Left lung (tissue), 10 donors: ENCODE measurements around the gene PPP3R1. TPM values are rescaled to one million over a fixed set of nuclear protein-coding genes. Genes with fewer than 3 reads are reported as not detected.

ENCODE experiments used
- ATAC-seq: fragments of 200-7000 bp; cut with Tn5 transposase; one replicate; pipeline ENCODE4 v1.9.1; 2020; ENCODE audit warnings: moderate library complexity
- DNase-seq, 4 donors: peaks; one replicate each; pipeline ENCODE4 v3.0.0-alpha.2; 2013 to 2020
- H3K27ac ChIP-seq, 2 donors: fragments of 200-600 bp; sonication (generic) in 1 of 2; one replicate each; pipeline versions ENCODE4 v1.5.0 to v1.8.0; 2020 to 2021
- H3K27me3 ChIP-seq, 2 donors: fragments of 200-600 bp; sonication (generic) in 1 of 2; one replicate each; pipeline versions ENCODE4 v1.5.0 to v1.8.0; 2020 to 2021
- H3K36me3 ChIP-seq, 2 donors: fragments of 200-600 bp; sonication (generic) in 1 of 2; one replicate each; pipeline versions ENCODE4 v1.5.0 to v1.8.0; 2020 to 2021
- H3K4me1 ChIP-seq, 2 donors: fragments of 200-600 bp; one replicate each; pipeline ENCODE4 v1.8.0; 2021
- H3K4me3 ChIP-seq, 2 donors: fragments of 200-600 bp; sonication (generic) in 1 of 2; one replicate each; pipeline versions ENCODE4 v1.5.0 to v1.8.0; 2020 to 2021; ENCODE audit warnings: mild to moderate bottlenecking in 1 of 2
- H3K9me3 ChIP-seq, 2 donors: fragments of 200-600 bp; sonication (generic) in 1 of 2; one replicate each; pipeline versions ENCODE4 v1.5.0 to v1.8.0; 2020 to 2021
- intact Hi-C, 2 donors: fragments of 100-400 bp; cut with DNase I; formaldehyde crosslinking; loops; one replicate each; pipeline versions ENCODE4 v1.11.2 to v1.14.2; 2022
- polyA plus RNA-seq, 6 donors: library from polyadenylated mRNA; unstranded; fragments of 120-200 nt; gene quantifications; one replicate each; pipeline ENCODE4 v1.2.1, GENCODE V29; 2013; ENCODE audit not compliant: insufficient read length in 6 of 6
- total RNA-seq, 2 donors: library from RNA; stranded (reverse); fragmentation: NEBNext Ultra II Directional; extraction: Animal tissue kit (Norgen Biotek cat#: 25700); gene quantifications; one replicate each; pipeline ENCODE4 v1.2.1, GENCODE V29; 2021
- TF ChIP-seq, protein P1 (sequence below), 2 donors: fragments of 200-600 bp; sonication (generic) in 1 of 2; IDR thresholded peaks; one replicate each; pipeline versions ENCODE4 v1.5.0 to v1.8.0; 2021; ENCODE audit warnings: antibody characterized with exemption in 2 of 2
- donor health status: DM: no; HTN: yes; CAD: no.
- donor health status: DM: no; HTN: no; CAD: no.

PPP3R1 gene
- total and polyA plus RNA-seq, 8 donors, result 50.2 to 74.2 (median 66.9) TPM

DNA sequence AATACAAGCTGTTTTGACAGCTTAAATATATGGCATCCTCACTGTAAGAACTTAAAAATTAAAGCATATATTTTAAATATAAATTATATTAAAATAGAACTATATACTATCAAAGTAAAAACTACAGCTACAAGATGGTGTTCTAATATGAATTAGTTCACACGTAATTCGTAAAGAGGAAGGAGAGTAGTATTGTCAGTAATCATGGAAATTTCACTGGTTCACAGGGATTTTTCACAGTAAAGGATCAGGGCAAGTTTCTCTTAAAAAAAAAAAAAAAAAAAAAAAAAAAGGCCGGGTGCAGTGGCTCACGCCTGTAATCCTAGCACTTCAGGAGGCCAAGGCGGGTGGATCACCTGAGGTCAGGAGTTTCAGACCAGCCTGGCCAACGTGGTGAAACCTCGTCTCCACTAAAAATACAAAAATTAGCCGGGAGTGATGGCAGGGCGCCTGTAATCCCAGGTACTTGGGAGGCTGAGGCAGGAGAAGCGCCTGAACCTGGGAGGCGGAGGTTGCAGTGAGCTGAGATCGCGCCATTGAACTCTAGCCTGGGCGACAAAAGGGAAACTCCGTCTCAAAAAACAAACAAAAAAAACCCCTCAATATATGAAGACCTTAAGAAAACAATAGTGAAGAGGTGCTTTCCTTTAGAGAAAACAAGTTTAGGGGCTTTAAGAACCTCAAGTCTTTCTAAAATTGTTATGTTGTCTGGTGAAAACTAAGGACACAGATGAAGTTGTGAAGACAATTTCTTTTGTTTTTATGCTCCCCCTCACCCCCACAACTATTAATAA, 62.1 kb downstream of the PPP3R1 start:
- no peak overlapping the region for H3K27ac ChIP-seq
- TF ChIP-seq, protein P1, sequence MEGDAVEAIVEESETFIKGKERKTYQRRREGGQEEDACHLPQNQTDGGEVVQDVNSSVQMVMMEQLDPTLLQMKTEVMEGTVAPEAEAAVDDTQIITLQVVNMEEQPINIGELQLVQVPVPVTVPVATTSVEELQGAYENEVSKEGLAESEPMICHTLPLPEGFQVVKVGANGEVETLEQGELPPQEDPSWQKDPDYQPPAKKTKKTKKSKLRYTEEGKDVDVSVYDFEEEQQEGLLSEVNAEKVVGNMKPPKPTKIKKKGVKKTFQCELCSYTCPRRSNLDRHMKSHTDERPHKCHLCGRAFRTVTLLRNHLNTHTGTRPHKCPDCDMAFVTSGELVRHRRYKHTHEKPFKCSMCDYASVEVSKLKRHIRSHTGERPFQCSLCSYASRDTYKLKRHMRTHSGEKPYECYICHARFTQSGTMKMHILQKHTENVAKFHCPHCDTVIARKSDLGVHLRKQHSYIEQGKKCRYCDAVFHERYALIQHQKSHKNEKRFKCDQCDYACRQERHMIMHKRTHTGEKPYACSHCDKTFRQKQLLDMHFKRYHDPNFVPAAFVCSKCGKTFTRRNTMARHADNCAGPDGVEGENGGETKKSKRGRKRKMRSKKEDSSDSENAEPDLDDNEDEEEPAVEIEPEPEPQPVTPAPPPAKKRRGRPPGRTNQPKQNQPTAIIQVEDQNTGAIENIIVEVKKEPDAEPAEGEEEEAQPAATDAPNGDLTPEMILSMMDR (IDR thresholded peaks at IDR 0.05), result no peak
- ATAC-seq, result no peak
- no peaks in the 10 kb centered on the region for H3K9me3 ChIP-seq
- H3K4me1 ChIP-seq, result peaks cover 7 to 57% of the 10 kb centered on the region in 2 donors
- DNase-seq, result no peak
- intact Hi-C loops, result loop anchor here in 1 of 2 donors (10.0 kb wide), 1 partner anchor 55 kb away; no protein-coding TSS in a partner anchor
- no peaks in the 10 kb centered on the region for H3K27me3 ChIP-seq
- H3K4me3 ChIP-seq, result no peak overlapping the region
- H3K36me3 ChIP-seq, result peaks cover 0 to 4% of the 10 kb centered on the region in 2 donors

DNA sequence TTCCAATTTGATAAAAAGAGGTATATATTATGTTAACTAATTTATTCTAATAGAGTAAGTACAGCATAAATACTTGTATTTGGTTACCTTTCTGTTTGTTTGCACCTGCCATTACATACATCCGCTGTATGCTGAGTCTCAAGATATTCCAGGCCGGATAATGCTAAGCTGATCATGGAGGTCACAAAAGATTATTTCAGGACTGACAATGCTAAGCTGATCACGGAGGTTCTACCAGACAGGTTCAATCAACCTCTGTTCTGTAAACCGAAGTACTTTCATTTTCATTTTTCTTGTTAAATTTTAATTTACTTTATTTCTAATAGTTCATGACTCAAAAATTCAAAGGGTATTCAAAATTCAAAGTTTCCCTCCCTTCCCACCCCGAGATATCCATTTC, 63.5 kb downstream of the PPP3R1 start:
- DNase-seq (no peak), ATAC-seq (no peak)
- Histone ChIP-seq H3K27ac (no peak overlapping the region), H3K4me3 (no peak overlapping the region), H3K27me3 (no peaks in the 10 kb centered on the region), H3K4me1 (peaks cover 0 to 46% of the 10 kb centered on the region in 2 donors), H3K36me3 (peaks cover 0 to 14% of the 10 kb centered on the region in 2 donors), H3K9me3 (no peaks in the 10 kb centered on the region)
- intact Hi-C loops, result no loop called here
- TF ChIP-seq, protein P1 (IDR thresholded peaks at IDR 0.05), result no peak

DNA sequence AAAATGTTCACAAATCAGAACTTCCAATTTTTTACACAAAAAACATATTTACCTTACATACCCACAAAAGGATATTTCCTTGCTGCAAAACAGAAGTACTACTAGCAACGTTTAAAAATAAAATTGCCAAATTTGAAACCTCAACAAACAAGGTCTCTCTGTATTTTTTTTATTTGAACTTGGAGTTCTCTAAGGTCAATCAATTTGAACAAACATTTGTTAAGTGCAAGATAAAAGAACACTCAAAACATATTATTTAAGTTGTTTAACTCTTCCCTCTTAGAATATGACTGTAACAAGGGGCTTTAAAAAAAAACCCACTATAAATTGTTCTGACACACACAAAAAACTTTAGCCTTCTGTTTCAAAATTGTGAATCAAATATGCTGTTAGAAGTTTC, 65.0 kb downstream of the PPP3R1 start:
- Histone ChIP-seq H3K4me3 (no peak overlapping the region), H3K27ac (no peak overlapping the region), H3K36me3 (peaks cover 0 to 26% of the 10 kb centered on the region in 2 donors), H3K4me1 (peaks cover 0 to 41% of the 10 kb centered on the region in 2 donors), H3K27me3 (no peaks in the 10 kb centered on the region), H3K9me3 (no peaks in the 10 kb centered on the region)
- ATAC-seq (no peak), DNase-seq (no peak)
- TF ChIP-seq, protein P1 (IDR thresholded peaks at IDR 0.05), result no peak
- intact Hi-C loops, result no loop called here

DNA sequence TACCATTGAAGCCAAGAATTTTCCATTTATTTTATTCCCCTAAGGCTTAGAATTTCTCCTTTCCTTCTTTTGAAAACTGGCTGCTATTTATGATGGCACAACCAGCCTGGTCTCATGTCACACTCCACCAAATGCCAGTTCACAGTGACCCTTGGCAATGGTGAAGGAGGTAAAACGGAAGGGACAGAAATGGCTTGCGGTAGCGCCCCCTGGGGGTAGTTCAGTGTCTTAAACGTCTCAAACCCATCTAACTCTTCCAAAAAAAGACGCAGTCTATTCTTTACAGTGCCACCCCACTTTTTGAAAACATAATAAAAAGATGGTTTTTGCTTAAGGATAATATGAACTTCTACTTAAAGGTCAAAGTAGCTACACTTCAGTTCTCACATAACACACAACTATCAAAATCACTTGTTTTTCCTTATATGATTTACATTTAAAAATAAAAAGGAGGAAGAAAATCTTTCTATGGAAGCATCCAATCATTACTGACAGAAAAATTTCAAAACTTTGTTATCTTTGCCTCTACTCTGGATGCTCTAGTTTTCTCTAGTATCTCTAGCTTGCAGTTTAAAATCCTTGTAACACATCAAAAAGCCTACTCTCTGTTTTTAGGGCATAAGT, 66.7 kb downstream of the PPP3R1 start:
- Histone ChIP-seq H3K9me3 (no peaks in the 10 kb centered on the region), H3K27me3 (no peaks in the 10 kb centered on the region), H3K4me3 (no peak overlapping the region), H3K4me1 (peaks cover 0 to 29% of the 10 kb centered on the region in 2 donors), H3K36me3 (peaks cover 0 to 37% of the 10 kb centered on the region in 2 donors), H3K27ac (no peak overlapping the region)
- peak in 2 of 4 donors; percentile 23 to 36 for DNase-seq
- TF ChIP-seq, protein P1 (IDR thresholded peaks at IDR 0.05), result peak; percentile 21 to 44
- intact Hi-C loops, result no loop called here
- ATAC-seq, result no peak

DNA sequence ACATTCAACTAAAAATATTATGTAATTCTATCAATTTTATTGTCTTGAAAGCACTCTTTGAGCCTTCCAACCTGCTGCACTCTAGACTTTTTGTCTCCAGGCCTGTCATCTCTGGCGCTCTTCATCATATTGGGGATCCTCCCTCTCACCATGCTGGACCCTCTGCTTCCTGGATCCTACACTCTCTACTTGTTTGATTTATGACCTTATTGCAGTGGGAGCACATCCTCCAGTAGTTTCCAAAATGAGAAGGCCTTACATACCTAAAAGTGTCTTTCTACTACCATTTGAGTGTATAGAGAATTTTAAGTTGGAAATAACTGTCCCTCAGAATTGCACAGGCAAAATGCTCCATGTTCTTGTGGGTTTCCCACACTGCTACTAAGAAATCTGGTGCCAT, 69.4 kb downstream of the PPP3R1 start:
- DNase-seq, result no peak
- no peak overlapping the region for H3K4me3 ChIP-seq
- intact Hi-C loops, result no loop called here
- TF ChIP-seq, protein P1 (IDR thresholded peaks at IDR 0.05), result no peak
- H3K27ac ChIP-seq, result no peak overlapping the region
- H3K36me3 ChIP-seq, result peaks cover 0 to 59% of the 10 kb centered on the region in 2 donors
- H3K27me3 ChIP-seq, result no peaks in the 10 kb centered on the region
- no peak for ATAC-seq
- peaks cover 0 to 6% of the 10 kb centered on the region in 2 donors for H3K4me1 ChIP-seq
- no peaks in the 10 kb centered on the region for H3K9me3 ChIP-seq
